ENCODE results near the gene LGI4.

DNA sequence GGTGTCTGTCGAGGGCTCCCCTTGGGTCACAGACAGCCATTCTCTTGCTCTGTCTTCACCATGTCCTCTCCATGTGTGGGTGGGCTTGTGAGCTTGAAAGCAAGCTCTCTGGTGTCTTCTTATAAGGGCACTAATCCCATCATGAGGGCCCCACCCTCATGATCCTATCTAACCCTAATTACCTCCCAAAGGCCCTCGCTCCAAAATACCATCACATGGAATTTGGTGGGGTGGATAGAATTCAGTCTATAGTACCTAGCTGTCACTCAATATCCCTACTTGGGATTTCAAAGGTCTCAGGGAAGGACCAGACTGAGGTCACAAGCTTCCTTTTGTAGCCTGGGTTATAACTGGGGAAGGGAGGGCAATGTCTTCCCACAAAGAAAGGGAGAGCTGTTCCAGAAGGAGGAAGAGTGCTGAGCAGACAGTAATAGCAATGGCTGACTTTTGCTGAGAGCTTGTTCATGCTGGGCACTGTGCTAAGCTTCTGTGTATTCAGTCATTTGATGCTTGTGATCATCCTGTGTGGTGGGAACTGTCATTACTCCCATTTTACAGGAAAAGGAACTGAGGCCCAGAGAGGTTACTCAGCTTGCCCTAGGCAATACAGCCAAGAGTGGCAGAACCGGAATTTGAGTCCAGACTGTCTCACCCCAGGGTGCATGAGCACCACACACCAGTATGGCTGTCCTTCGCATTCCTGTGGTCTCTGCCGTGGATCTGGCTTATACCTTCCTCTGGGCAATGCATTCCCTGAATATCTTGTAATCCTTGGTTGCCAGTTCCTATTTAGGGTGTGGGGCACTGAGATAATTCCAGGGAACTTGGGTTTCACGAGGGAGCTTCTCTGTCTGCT lies 27.8 kb upstream of the LGI4 start:
- TF ChIP-seq POLR2AphosphoS5 (IDR thresholded peaks at IDR 0.05), result no peak
- TF ChIP-seq CTCF (IDR thresholded peaks at IDR 0.05), result no peak

Data from esophagus muscularis mucosa (tissue), 3 donors.